ENCODE data around the gene PDE4D. TPM values are rescaled to one million over a fixed set of nuclear protein-coding genes. Genes with fewer than 3 reads are reported as not detected.

The PDE4D gene
- total RNA-seq, 1 donor from 2014 or later = 28.2 TPM

DNA sequence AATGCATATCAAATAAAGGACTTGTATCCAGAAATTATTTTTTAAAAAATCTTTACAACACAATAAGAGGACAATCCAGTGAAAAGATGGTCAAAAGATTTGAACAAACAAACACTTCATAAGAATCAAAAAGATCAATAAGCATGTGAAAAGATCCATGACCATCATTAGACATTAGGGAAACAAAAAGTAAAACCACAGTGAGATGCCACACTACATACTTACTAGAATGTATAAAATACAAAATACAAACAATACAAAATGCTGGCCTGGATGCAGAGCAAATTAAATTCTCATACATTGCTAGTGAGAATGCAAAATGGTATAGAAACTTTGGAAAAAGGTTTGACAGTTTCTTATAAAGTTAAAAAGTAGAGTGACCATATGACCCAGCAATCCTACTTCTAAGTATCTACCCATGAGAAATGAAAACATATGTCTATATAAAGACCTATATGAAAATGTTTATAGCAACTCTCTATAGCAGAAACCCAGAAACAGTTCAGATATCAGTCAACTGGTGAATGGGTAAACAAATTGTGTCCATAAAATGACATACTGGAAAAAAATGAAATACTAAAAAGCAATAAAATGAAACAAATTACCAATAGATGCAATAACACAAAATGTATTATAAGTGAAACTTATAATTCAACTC is 884.6 kb downstream of the PDE4D start:
- H3K27ac Mint-ChIP-seq = no peak overlapping the region
- no peak for DNase-seq
- H3K36me3 Mint-ChIP-seq (ENCODE audit: low read depth) = no peaks in the 10 kb centered on the region
- intact Hi-C loops (cut with micrococcal nuclease) = no loop called here
- H3K27me3 Mint-ChIP-seq = no peaks in the 10 kb centered on the region
- peaks cover 9% of the 10 kb centered on the region for H3K9me3 Mint-ChIP-seq
- no peaks in the 10 kb centered on the region for H3K4me1 Mint-ChIP-seq
- TF ChIP-seq, protein P1, sequence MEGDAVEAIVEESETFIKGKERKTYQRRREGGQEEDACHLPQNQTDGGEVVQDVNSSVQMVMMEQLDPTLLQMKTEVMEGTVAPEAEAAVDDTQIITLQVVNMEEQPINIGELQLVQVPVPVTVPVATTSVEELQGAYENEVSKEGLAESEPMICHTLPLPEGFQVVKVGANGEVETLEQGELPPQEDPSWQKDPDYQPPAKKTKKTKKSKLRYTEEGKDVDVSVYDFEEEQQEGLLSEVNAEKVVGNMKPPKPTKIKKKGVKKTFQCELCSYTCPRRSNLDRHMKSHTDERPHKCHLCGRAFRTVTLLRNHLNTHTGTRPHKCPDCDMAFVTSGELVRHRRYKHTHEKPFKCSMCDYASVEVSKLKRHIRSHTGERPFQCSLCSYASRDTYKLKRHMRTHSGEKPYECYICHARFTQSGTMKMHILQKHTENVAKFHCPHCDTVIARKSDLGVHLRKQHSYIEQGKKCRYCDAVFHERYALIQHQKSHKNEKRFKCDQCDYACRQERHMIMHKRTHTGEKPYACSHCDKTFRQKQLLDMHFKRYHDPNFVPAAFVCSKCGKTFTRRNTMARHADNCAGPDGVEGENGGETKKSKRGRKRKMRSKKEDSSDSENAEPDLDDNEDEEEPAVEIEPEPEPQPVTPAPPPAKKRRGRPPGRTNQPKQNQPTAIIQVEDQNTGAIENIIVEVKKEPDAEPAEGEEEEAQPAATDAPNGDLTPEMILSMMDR (IDR thresholded peaks at IDR 0.05) = no peak
- ChIA-PET POLR2A (no interaction called here), CTCF (interaction anchor here (1.7 kb wide), 1 partner anchor 117 kb away, joined by 7 read pairs; no protein-coding TSS in a partner anchor)
- no peak for ATAC-seq (ENCODE audit: low read depth)
- no peak overlapping the region for H3K4me3 Mint-ChIP-seq

DNA sequence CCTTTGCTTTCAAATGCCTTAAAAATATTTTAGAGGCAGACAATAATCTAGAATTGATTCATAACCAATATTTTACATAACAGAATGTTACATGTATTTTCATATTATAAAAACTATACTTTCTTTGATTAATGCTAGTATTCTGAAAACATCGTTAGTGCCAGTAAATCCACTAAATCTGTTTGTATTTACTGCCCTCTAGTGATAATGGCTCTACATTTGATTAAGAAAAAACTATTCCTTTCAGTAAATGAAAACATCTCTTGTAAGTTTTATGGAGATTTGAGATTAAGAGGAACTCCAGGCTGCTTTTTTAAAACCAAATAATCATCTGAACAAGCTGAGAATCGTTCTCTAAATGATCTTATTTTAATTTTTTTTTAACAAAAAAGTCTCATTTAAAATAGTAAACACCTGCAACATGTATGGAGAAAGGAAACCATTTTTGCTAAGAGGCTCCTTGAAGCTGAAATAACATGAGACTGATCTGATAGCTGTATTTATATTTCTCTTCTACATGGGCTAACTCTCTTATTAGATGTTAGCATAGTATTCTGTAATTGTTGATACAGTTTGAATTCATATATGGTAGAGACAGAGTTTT is 886.0 kb downstream of the PDE4D start:
- H3K36me3 Mint-ChIP-seq (ENCODE audit: low read depth) = no peaks in the 10 kb centered on the region
- POLR2A ChIA-PET = no interaction called here
- TF ChIP-seq, protein P1 (IDR thresholded peaks at IDR 0.05) = no peak
- no peaks in the 10 kb centered on the region for H3K27me3 Mint-ChIP-seq
- intact Hi-C loops (cut with micrococcal nuclease) = loop anchor here (1.0 kb wide), 2 partner anchors 116 to 136 kb away; no protein-coding TSS in a partner anchor
- no peak for ATAC-seq (ENCODE audit: low read depth)
- CTCF ChIA-PET = interaction anchor here (1.3 to 2.3 kb wide), 4 partner anchors 113 to 167 kb away, joined by 4 to 13 read pairs (median 10); no protein-coding TSS in a partner anchor
- no peak overlapping the region for H3K4me3 Mint-ChIP-seq
- H3K4me1 Mint-ChIP-seq = no peaks in the 10 kb centered on the region
- H3K9me3 Mint-ChIP-seq = peaks cover 7% of the 10 kb centered on the region
- DNase-seq = no peak
- H3K27ac Mint-ChIP-seq = no peak overlapping the region

DNA sequence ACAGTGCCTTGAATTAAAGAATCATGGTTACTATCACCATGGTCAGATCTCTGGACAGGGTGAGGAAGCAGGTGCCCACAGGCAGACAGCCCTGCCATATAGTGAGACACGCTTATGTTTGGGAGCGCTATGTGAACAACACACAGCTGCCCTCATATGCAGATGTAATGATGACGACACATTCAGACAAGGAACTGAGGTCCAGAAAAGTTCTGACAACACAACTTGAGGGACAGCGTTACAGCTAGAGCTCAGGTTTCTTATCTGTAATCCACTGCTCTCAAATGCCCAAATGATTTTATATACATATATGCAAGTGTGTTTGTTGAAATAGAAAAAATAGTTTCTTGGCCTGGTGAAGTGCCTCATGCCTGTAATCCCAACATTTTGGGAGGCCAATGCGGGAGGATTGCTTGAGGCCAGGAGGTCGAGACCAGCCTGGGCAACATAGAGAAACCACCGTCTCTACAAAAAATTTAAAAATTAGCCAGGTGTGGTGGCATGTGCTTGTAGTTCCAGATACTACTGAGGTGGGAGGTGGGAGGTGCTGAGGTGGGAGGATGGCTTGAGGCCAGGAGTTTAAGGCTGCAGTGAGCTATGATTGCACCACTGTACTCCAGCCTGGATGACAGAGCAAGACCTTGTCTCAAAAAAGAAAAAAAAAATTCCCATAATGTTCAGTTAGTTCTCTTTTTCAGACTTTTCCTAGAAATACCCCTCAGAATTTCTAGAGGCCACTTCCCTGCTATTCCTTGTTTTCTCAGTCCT is 887.4 kb downstream of the PDE4D start:
- H3K27me3 Mint-ChIP-seq = no peaks in the 10 kb centered on the region
- intact Hi-C loops (cut with micrococcal nuclease) = no loop called here
- no peaks in the 10 kb centered on the region for H3K4me1 Mint-ChIP-seq
- H3K4me3 Mint-ChIP-seq = no peak overlapping the region
- DNase-seq (no peak), ATAC-seq (ENCODE audit: low read depth) (no peak)
- H3K36me3 Mint-ChIP-seq (ENCODE audit: low read depth) = no peaks in the 10 kb centered on the region
- ChIA-PET POLR2A (no interaction called here), CTCF (interaction anchor here (1.3 to 2.3 kb wide), 3 partner anchors 112 to 168 kb away, joined by 4 to 13 read pairs (median 12); no protein-coding TSS in a partner anchor)
- TF ChIP-seq, protein P1 (IDR thresholded peaks at IDR 0.05) = no peak
- no peak overlapping the region for H3K27ac Mint-ChIP-seq
- no peaks in the 10 kb centered on the region for H3K9me3 Mint-ChIP-seq

DNA sequence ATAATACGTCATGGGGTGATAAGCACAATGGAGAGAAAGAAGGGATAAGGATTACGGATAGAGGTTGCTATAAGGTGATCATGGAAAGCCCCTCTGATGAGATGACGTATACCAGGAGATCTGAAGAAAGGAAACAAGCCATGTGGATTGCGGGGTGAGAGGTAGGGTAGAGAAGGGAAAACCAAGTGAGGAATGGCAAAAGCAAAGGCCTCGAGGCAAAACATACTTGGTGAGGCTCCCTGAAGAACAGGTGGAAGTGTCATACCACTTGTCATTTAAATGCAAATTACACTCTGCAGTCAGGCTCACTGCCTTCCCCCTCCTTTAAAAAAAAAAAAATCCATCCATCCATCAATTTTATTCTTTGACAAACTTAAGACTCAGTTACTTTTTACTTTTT is 889.9 kb downstream of the PDE4D start:
- ChIA-PET POLR2A (no interaction called here), CTCF (no interaction called here)
- TF ChIP-seq, protein P1 (IDR thresholded peaks at IDR 0.05) = no peak
- Mint-ChIP-seq H3K36me3 (ENCODE audit: low read depth) (no peaks in the 10 kb centered on the region), H3K9me3 (no peaks in the 10 kb centered on the region), H3K4me3 (no peak overlapping the region), H3K4me1 (no peaks in the 10 kb centered on the region), H3K27ac (no peak overlapping the region), H3K27me3 (no peaks in the 10 kb centered on the region)
- intact Hi-C loops (cut with micrococcal nuclease) = no loop called here
- DNase-seq (no peak), ATAC-seq (ENCODE audit: low read depth) (no peak)

DNA sequence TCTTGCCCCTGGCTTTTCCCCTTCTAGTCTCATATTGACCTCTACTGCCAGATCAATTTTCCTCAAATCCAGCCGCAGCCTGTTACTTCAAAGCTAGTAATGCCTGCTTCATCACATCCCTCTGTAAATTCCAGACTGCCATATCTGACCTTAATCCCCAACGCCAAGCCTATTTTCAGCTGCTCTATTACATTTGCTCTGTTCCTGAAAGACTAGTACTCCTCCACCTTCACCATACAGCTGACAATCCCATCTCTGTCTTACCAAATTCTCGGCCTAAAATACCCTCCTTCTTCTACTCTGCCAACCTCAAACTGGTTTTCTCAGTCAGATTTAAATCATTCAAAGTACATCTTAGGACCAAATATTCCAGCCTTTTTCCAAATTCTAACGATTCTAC is 890.4 kb downstream of the PDE4D start:
- H3K4me1 Mint-ChIP-seq = no peaks in the 10 kb centered on the region

More for the DNA sequence above, 890.4 kb downstream of the PDE4D start:
- CTCF ChIA-PET = no interaction called here
- DNase-seq = no peak
- H3K27me3 Mint-ChIP-seq = no peaks in the 10 kb centered on the region
- intact Hi-C loops (cut with micrococcal nuclease) = no loop called here
- H3K4me3 Mint-ChIP-seq = no peak overlapping the region
- TF ChIP-seq, protein P1 (IDR thresholded peaks at IDR 0.05) = no peak
- H3K9me3 Mint-ChIP-seq = no peaks in the 10 kb centered on the region
- POLR2A ChIA-PET = no interaction called here
- ATAC-seq (ENCODE audit: low read depth) = no peak
- no peak overlapping the region for H3K27ac Mint-ChIP-seq
- no peaks in the 10 kb centered on the region for H3K36me3 Mint-ChIP-seq (ENCODE audit: low read depth)
